ENCODE data around the gene PRKN. TPM values are rescaled to one million over a fixed set of nuclear protein-coding genes. Genes with fewer than 3 reads are reported as not detected.

PRKN gene
- total RNA-seq, 1 experiment from 2014 or later: 0.34 TPM

GRCh38 chr6:161360520-161360919 lies 1367.0 kb downstream of the PRKN start:
- Mint-ChIP-seq H3K36me3 (ENCODE audit: insufficient read depth, unreplicated experiment) (peaks cover 6% of the 10 kb centered on the region), H3K4me1 (ENCODE audit: low read depth, unreplicated experiment) (no peaks in the 10 kb centered on the region), H3K4me3 (ENCODE audit: unreplicated experiment) (no peak overlapping the region), H3K27me3 (ENCODE audit: insufficient read depth, unreplicated experiment) (no peaks in the 10 kb centered on the region), H3K9me3 (ENCODE audit: unreplicated experiment) (peaks cover 17% of the 10 kb centered on the region), H3K27ac (ENCODE audit: unreplicated experiment) (no peak overlapping the region)
- DNase-seq: no peak
- H3K36me3 ChIP-seq (ENCODE audit: control insufficient read depth, insufficient read depth, low read length): no peaks in the 10 kb centered on the region
- ChIA-PET POLR2A (no interaction called here), CTCF (interaction anchor here (1.6 kb wide), 1 partner anchor 11 kb away, joined by 4 read pairs; no protein-coding TSS in a partner anchor)
- TF ChIP-seq, protein P1, sequence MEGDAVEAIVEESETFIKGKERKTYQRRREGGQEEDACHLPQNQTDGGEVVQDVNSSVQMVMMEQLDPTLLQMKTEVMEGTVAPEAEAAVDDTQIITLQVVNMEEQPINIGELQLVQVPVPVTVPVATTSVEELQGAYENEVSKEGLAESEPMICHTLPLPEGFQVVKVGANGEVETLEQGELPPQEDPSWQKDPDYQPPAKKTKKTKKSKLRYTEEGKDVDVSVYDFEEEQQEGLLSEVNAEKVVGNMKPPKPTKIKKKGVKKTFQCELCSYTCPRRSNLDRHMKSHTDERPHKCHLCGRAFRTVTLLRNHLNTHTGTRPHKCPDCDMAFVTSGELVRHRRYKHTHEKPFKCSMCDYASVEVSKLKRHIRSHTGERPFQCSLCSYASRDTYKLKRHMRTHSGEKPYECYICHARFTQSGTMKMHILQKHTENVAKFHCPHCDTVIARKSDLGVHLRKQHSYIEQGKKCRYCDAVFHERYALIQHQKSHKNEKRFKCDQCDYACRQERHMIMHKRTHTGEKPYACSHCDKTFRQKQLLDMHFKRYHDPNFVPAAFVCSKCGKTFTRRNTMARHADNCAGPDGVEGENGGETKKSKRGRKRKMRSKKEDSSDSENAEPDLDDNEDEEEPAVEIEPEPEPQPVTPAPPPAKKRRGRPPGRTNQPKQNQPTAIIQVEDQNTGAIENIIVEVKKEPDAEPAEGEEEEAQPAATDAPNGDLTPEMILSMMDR (IDR thresholded peaks at IDR 0.05; ENCODE audit: insufficient read depth in 1 of 2, low read depth in 1 of 2, low read length in 1 of 2, severe bottlenecking in 1 of 2, unreplicated experiment in 1 of 2): no peak
- no peaks in the 10 kb centered on the region for H3K27me3 ChIP-seq (replicated peaks; ENCODE audit: control insufficient read depth, insufficient read depth, low read length)
- H3K4me3 ChIP-seq (ENCODE audit: low read depth, low read length): no peak overlapping the region
- H3K9me3 ChIP-seq: peaks cover 12% of the 10 kb centered on the region
- H3K4me1 ChIP-seq: no peaks in the 10 kb centered on the region
- no TSS peak for BruUV-seq (replicated peaks)
- intact Hi-C loops (cut with micrococcal nuclease; ENCODE audit: unreplicated experiment): no loop called here

- H3K27me3 ChIP-seq (replicated peaks; ENCODE audit: control insufficient read depth, insufficient read depth, low read length): no peaks in the 10 kb centered on the region
- Mint-ChIP-seq H3K4me1 (ENCODE audit: low read depth, unreplicated experiment) (peaks cover 8% of the 10 kb centered on the region), H3K4me3 (ENCODE audit: unreplicated experiment) (no peak overlapping the region), H3K27me3 (ENCODE audit: insufficient read depth, unreplicated experiment) (no peaks in the 10 kb centered on the region), H3K36me3 (ENCODE audit: insufficient read depth, unreplicated experiment) (peaks cover 6% of the 10 kb centered on the region), H3K27ac (ENCODE audit: unreplicated experiment) (no peak overlapping the region), H3K9me3 (ENCODE audit: unreplicated experiment) (peaks cover 22% of the 10 kb centered on the region)
- POLR2A ChIA-PET: no interaction called here
- H3K4me1 ChIP-seq: peaks cover 3% of the 10 kb centered on the region
- H3K9me3 ChIP-seq: peaks cover 12% of the 10 kb centered on the region
- BruUV-seq (replicated peaks): no TSS peak
- no peak overlapping the region for H3K4me3 ChIP-seq (ENCODE audit: low read depth, low read length)
- H3K36me3 ChIP-seq (ENCODE audit: control insufficient read depth, insufficient read depth, low read length): no peaks in the 10 kb centered on the region
- TF ChIP-seq, protein P1 (IDR thresholded peaks at IDR 0.05; ENCODE audit: insufficient read depth in 1 of 2, low read depth in 1 of 2, low read length in 1 of 2, severe bottlenecking in 1 of 2, unreplicated experiment in 1 of 2): no peak
- DNase-seq: no peak
- intact Hi-C loops (cut with micrococcal nuclease; ENCODE audit: unreplicated experiment): no loop called here
- CTCF ChIA-PET: interaction anchor here (1.6 kb wide), 1 partner anchor 11 kb away, joined by 4 read pairs; no protein-coding TSS in a partner anchor
These were observed 1368.0 kb downstream of the PRKN start for GRCh38 chr6:161359618-161359945.

- H3K4me1 ChIP-seq: peaks cover 21% of the 10 kb centered on the region
- ChIA-PET POLR2A (no interaction called here), CTCF (no interaction called here)
- no TSS peak for BruUV-seq (replicated peaks)
- peak overlapping the region; percentile 22 for H3K27ac Mint-ChIP-seq (ENCODE audit: unreplicated experiment)
- no peak overlapping the region for H3K4me3 ChIP-seq (ENCODE audit: low read depth, low read length)
- no peaks in the 10 kb centered on the region for H3K36me3 ChIP-seq (ENCODE audit: control insufficient read depth, insufficient read depth, low read length)
- peaks cover 11% of the 10 kb centered on the region for H3K9me3 Mint-ChIP-seq (ENCODE audit: unreplicated experiment)
- no peaks in the 10 kb centered on the region for H3K36me3 Mint-ChIP-seq (ENCODE audit: insufficient read depth, unreplicated experiment)
- DNase-seq: no peak
- no peaks in the 10 kb centered on the region for H3K9me3 ChIP-seq
- intact Hi-C loops (cut with micrococcal nuclease; ENCODE audit: unreplicated experiment): no loop called here
- H3K27me3 ChIP-seq (replicated peaks; ENCODE audit: control insufficient read depth, insufficient read depth, low read length): no peaks in the 10 kb centered on the region
- H3K4me3 Mint-ChIP-seq (ENCODE audit: unreplicated experiment): no peak overlapping the region
- H3K4me1 Mint-ChIP-seq (ENCODE audit: low read depth, unreplicated experiment): peaks cover 17% of the 10 kb centered on the region
- TF ChIP-seq, protein P1 (IDR thresholded peaks at IDR 0.05; ENCODE audit: insufficient read depth in 1 of 2, low read depth in 1 of 2, low read length in 1 of 2, severe bottlenecking in 1 of 2, unreplicated experiment in 1 of 2): no peak
- H3K27me3 Mint-ChIP-seq (ENCODE audit: insufficient read depth, unreplicated experiment): no peaks in the 10 kb centered on the region
These were observed 1371.3 kb downstream of the PRKN start for GRCh38 chr6:161356167-161356854.
